Measurements from ENCODE around the gene PLEKHB1. TPM values are rescaled to one million over a fixed set of nuclear protein-coding genes. Genes with fewer than 3 reads are reported as not detected.

PLEKHB1 gene
- total RNA-seq, 4 donors from 2014 or later, result 5.6 to 7.5 (median 6.9) TPM; not detected in 1

DNA sequence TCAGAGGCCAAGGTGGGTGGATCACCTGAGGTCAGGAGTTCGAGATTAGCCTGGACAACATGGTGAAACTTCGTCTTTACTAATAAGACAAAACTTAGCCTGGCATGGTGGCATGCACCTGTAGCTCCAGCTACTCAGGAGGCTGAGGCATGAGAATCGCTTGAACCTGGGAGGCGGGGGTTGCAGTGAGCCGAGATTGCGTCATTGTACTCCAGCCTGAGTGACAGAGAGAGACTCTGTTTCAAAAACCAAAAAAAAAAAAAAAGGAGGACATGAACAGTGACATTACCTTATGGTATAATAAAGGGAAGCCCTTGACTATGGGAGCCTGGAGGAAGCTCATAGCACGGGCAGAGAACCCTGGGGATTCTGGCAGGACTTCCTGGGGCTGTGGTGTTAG lies 16.5 kb upstream of the PLEKHB1 start:
- no peaks in the 10 kb centered on the region for H3K36me3 ChIP-seq
- H3K9me3 ChIP-seq, result no peaks in the 10 kb centered on the region
- no peaks in the 10 kb centered on the region for H3K4me1 ChIP-seq
- no peak overlapping the region for H3K27ac ChIP-seq
- no peak for DNase-seq
- no peak overlapping the region for H3K4me3 ChIP-seq
- intact Hi-C loops (cut with DNase I; ENCODE audit: low total_unique reads), result no loop called here
- TF ChIP-seq, protein P1, sequence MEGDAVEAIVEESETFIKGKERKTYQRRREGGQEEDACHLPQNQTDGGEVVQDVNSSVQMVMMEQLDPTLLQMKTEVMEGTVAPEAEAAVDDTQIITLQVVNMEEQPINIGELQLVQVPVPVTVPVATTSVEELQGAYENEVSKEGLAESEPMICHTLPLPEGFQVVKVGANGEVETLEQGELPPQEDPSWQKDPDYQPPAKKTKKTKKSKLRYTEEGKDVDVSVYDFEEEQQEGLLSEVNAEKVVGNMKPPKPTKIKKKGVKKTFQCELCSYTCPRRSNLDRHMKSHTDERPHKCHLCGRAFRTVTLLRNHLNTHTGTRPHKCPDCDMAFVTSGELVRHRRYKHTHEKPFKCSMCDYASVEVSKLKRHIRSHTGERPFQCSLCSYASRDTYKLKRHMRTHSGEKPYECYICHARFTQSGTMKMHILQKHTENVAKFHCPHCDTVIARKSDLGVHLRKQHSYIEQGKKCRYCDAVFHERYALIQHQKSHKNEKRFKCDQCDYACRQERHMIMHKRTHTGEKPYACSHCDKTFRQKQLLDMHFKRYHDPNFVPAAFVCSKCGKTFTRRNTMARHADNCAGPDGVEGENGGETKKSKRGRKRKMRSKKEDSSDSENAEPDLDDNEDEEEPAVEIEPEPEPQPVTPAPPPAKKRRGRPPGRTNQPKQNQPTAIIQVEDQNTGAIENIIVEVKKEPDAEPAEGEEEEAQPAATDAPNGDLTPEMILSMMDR (IDR thresholded peaks at IDR 0.05), result no peak
- TF ChIP-seq POLR2A (IDR thresholded peaks at IDR 0.05), result no peak
- no peaks in the 10 kb centered on the region for H3K27me3 ChIP-seq

DNA sequence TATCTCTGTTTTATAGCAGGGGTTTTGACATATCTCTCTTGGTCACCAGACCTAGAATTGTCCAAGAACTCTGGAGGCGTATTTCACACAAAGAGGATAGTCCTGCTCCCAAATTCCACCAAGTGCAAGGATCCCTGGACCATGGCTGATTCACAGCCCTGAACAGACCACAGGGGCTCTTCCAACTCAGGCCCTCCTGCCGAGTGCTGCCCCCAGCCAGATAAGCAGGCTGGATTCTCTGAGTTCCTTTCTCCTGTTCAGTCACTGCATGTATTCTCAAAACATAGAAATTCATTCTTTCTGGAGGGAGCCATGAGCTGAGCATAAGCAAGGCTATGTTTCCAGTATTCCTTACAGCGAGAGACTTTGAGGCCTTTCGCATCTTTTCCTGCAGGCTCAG lies 13.4 kb upstream of the PLEKHB1 start:
- intact Hi-C loops (cut with DNase I; ENCODE audit: low total_unique reads), result no loop called here
- H3K4me3 ChIP-seq, result no peak overlapping the region
- H3K27me3 ChIP-seq, result no peaks in the 10 kb centered on the region
- no peaks in the 10 kb centered on the region for H3K9me3 ChIP-seq
- H3K4me1 ChIP-seq, result no peaks in the 10 kb centered on the region
- TF ChIP-seq, protein P1 (IDR thresholded peaks at IDR 0.05), result no peak
- no peak for TF ChIP-seq POLR2A (IDR thresholded peaks at IDR 0.05)
- no peak for DNase-seq
- H3K27ac ChIP-seq, result no peak overlapping the region
- H3K36me3 ChIP-seq, result no peaks in the 10 kb centered on the region

DNA sequence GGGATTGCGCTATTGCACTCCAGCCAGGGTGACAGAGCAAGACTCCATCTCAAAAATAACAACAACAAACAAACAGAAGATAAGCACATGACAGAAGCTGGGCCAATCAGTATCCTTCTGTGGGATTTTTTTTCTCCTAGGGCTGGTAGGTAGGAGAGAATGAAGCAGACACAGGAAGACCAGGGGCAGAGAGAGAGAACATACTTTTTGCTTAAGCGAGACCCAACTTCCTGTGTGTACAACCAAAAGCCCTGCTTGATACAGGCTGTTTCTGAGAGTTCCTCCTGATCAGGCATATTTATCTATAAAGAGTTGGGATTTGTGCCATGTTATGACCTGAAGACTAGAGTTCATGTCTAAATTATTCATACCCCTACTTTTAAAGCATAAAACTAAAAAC lies 12.4 kb upstream of the PLEKHB1 start:
- Histone ChIP-seq H3K27ac (no peak overlapping the region), H3K36me3 (no peaks in the 10 kb centered on the region), H3K9me3 (no peaks in the 10 kb centered on the region), H3K4me1 (no peaks in the 10 kb centered on the region), H3K27me3 (no peaks in the 10 kb centered on the region), H3K4me3 (no peak overlapping the region)
- intact Hi-C loops (cut with DNase I; ENCODE audit: low total_unique reads), result no loop called here
- TF ChIP-seq POLR2A (IDR thresholded peaks at IDR 0.05), result no peak
- TF ChIP-seq, protein P1 (IDR thresholded peaks at IDR 0.05), result no peak
- DNase-seq, result no peak

DNA sequence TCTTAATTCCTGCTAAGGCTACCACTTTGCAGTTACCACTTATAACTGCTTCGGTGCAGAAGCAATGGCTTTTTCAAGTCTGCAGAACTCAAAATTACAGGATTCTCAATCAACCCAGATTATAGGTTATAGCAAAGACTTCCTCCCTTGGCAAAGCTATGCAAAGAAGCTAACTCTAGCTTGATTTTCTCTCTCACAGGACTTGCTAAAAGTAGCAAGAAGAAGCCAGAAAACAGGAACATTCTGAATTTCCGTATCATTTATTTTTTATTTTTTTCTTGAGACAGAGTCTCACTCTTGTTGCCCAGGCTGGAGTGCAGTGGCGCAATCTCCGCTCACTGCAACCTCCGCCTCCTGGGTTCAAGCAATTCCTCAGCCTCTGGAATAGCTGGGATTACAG lies 10.7 kb upstream of the PLEKHB1 start:
- no peak for TF ChIP-seq POLR2A (IDR thresholded peaks at IDR 0.05)
- intact Hi-C loops (cut with DNase I; ENCODE audit: low total_unique reads), result no loop called here
- no peaks in the 10 kb centered on the region for H3K36me3 ChIP-seq
- H3K4me3 ChIP-seq, result no peak overlapping the region
- no peaks in the 10 kb centered on the region for H3K4me1 ChIP-seq
- H3K9me3 ChIP-seq, result no peaks in the 10 kb centered on the region
- no peaks in the 10 kb centered on the region for H3K27me3 ChIP-seq
- H3K27ac ChIP-seq, result no peak overlapping the region
- no peak for DNase-seq

DNA sequence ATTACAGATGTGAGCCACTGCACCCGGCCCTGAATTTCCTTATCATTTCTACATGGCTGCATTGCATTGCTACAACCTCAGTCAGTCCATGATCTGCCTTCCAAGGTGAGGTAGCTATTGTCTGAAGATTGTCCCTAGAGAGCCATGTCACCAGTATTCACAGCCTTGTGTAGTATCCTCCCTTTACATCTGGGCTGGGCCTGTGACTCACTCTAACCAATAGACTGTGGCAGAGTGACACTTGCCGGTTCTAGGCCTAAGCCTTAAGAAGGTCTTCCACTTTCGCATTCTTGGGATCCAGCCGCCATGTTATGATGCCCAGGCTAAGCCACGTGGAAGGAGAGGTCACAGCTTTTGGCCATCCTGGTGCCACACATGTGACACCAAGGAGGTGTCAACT lies 10.1 kb upstream of the PLEKHB1 start:
- Histone ChIP-seq H3K4me1 (no peaks in the 10 kb centered on the region), H3K4me3 (no peak overlapping the region), H3K36me3 (no peaks in the 10 kb centered on the region), H3K27me3 (no peaks in the 10 kb centered on the region), H3K9me3 (no peaks in the 10 kb centered on the region), H3K27ac (no peak overlapping the region)
- intact Hi-C loops (cut with DNase I; ENCODE audit: low total_unique reads), result no loop called here
- TF ChIP-seq, protein P1 (IDR thresholded peaks at IDR 0.05), result no peak
- TF ChIP-seq POLR2A (IDR thresholded peaks at IDR 0.05), result no peak
- no peak for DNase-seq

DNA sequence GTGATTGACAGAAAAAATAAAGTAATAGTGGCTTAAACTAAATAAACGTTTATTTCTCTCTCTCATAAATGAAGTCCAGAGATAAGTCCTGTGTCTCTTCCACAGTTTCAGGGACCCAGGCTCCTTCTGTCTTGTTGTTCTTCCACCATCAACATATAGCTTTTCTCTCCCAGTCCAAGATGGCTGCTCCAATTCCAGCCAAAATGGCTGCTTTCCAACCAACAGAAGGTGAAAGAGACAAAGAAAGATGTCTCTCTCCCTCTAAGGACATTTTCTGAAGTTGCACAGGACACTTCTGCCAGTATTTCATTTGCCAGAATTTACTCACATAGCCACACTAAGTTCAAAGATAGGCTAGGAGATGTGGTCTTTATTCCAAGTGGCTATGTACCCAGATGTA lies 9.4 kb upstream of the PLEKHB1 start:
- no peak for DNase-seq
- Histone ChIP-seq H3K4me1 (no peaks in the 10 kb centered on the region), H3K36me3 (no peaks in the 10 kb centered on the region), H3K9me3 (no peaks in the 10 kb centered on the region), H3K27ac (no peak overlapping the region), H3K27me3 (no peaks in the 10 kb centered on the region), H3K4me3 (no peak overlapping the region)
- intact Hi-C loops (cut with DNase I; ENCODE audit: low total_unique reads), result no loop called here
- no peak for TF ChIP-seq POLR2A (IDR thresholded peaks at IDR 0.05)
- TF ChIP-seq, protein P1 (IDR thresholded peaks at IDR 0.05), result no peak
